Suppressor macrophage treated with lipopolysaccharide for 1 hour (primary cell): ENCODE data around the gene CD300E.
"Not testable (repeated sequence)": the region's sequence is repeated elsewhere in the genome, so short reads cannot be mapped to it uniquely, and the experiment has no call there.

Experiments used
- DNase-seq, 3 donors: peaks; one replicate each; pipeline ENCODE4 v3.0.0-alpha.2; 2020 to 2022

Gene CD300E

DNA sequence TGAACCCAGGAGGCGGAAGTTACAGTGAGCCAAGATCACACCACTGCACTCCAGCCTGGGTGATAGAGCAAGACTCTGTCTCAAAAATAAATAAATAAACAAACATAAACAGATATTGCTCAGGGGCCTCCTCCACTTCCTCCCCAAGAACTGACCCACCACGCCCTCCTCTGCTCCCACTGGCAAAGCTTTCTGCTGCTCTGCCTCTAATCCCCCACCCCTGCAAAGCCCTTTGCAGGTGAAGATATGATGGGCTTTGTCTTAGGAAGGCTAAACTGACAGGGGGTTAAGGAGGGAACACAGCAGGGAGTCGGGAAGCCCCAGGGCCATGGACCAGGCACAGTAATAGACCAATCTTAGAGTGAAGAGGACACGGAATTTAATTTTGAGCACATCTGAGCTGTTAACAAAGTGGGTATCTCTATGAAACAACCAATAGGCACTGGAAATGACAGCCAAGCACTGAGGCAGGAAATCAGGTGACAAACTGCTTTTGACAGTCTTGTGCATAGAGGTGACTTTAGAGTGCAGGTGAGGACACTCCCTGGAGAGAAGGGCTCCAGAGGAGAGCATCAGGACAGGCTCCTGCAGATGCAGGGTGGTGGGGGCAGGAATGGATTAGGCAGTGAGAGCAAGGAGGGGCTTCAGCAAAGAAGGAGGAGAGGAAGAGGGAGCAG is 25.1 kb downstream of the CD300E start:
- no peak for DNase-seq

DNA sequence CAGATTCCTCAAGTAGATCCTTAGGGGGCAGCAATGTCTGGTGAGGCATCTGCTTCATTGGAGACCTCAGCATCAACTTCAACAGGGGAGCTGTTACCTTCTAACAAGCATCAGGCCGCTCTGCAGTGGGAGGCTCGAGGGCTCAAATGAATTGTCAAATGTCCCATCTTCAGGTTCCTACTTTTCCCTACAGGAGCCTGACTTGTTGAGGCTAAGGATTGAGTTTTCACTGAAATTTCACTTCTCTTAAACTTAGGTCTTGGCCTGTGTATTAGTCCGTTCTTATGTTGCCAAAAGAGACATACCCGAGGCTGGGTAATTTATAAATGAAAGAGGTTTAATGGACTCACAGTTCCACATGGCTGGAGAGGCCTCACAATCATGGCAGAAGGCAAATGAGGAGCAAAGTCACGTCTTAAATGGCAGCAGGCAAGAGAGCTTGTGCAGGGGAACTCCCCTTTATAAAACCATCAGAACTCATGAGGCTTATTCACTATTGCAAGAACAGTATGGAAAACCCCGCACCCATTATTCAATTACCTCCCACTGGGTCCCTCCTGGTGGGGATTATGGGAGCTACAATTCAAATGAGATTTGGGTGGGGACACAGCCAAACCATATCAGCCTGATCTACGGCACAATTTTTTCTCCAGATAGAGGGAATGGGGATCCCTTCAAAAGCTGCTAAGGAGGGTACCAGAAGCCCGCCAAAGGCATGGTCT is 26.3 kb downstream of the CD300E start:
- peak; percentile 68 to 79 (median 69) for DNase-seq

DNA sequence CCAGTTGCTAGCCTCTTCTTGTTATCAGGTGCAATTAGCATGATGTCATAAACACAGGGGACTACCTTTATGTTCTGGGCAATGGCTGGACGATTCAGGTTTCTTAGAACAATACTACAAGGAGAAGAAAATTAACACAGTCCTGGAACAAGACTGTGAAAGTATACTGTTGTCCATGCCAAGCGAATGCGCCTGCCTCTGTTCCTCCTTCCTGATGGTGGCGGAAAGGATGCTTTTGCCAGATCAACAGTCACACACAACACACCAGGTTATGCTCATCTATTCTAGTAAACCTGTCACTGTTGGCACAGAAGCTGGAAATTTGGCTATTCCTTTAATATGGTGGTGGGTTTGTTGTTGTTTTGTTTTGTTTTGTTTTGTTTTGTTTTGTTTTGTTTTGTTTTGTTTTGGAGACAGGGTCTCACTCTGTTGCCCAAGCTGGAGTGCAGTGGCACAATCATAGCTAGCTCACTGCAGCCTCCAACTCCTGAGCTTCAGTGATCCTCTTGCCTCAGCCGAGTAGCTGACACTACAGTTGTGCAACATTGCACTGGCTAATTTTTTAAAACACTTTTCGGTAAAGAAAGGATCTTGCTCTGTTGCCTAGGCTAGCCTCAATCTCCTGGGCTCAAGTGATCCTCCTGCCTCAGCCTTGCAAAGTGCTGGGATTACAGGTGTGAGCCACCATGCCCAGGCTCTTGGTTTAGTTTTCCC is 28.3 kb downstream of the CD300E start:
- DNase-seq: peak in 1 of 3 donors; percentile 40

DNA sequence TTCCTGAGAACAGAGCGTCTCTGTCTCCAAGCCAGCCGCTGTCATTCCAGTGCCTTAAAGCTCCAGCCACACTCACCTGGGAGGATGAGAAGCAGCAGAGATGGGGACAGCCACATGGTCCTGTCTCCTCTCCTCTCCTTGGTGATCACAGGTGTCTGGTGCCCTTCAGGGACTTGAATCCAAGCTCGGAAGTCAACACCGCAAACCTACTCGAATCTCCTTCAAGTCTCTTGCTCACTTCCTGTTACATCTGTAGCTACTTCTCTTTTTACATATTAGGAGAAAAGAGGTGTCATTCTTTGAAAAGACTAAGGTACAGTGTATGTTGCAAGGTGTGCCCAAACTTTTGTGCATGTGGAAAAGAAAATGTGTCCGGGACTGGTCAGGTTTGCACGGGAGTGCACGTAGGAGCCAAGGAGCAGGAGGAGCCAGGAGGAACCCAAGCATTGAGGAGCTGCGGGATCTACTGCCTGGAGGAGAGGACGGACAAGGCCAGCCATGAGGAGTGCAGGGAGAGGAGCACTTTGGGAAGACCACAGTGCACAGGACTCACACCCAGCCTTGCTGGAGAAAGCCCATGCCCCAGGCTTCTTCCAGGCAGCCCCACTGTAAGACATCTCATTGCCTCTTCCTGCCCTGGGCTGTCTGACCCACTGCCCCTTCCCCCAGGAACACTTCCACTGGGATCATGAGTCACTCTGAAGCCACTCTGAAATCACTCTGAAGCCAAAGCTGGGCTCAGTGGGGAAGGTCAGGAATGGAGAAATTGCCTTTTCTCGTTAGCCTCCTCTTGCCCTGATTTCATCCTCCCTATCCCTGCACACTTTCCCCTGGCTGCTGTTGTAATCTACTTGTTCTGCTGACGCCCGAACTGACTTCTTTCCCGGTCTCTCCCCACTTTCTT is 31.2 kb downstream of the CD300E start, which contains the start of gene CD300LD:
TSS of gene CD300LD (minus strand) at position 197 of the 904 bp plus-strand sequence. CDS start at position 116, 81 bp downstream.
- peak in 2 of 3 donors; percentile 45 to 51 for DNase-seq

DNA sequence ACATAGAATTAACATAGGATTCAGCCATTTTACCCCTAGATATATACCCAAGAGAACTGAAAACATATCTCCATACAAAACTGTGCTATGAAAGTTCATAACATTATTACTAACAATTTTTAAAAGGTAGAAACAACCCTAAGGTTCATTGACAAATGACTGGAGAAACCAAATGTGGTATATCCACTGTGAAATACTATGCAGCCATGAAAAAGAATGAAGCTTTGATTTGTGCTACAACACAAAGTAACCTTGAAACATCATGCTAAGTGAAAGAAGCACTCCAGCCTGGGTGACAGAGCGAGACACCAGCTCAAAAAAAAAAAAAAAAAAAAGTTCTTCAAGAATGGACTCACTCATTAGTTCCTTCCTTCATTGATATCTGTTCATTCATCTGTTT is 32.0 kb downstream of the CD300E start:
- DNase-seq: no peak

DNA sequence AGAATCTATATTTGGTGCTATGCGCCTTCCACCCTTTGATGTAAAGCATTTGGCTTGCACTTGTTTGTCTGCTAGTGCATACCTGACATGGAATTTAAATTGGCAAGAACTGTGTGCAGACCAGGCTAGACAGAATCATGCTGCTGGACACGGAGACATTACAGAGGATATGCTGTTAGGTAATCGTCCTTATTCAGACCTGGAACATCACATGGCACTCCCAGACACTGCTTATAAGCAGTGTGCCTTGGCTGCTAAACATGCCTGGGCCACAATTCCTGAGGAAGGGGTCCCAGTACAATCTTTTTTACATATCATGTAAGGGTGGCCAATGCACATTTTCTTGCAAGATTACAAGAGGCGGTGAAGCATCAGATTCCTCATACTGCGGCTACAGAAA is 37.8 kb downstream of the CD300E start:
- DNase-seq: no peak

DNA sequence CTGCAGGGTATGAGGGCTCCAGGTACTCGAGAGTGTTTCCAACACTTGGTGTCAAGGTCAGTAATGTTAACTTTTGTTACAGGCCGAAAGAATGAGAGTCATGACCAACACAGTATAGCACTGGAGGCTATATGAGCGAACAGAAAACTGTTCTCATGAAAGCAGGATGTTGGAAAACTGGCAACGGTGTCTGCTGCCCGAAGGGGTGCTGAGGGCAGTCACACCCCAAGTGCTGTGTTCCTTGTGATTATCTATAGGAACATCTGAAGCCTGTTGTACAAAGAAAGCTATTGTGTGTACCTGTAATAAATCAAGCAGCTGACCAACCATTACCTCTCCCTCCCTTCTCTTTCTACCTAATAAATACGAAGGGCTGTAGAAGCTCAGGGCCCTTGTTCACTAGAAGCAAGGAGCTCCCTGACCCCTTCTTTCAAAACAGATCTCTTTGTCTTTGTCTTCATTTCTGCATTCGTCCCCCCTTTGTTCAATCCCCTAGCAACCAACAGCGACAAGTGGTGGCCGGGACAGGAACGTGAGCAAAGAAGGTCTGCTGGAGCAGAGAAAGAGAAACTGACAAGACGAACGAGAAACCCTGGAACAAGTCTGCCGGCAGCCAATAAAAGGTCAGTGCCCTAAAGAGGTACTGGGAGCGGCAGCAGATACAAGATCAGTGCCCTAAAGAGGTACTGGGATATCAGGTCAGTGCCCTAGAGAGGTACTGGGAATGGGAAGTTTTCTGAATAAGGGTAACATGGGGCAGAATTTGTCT is 39.1 kb downstream of the CD300E start:
- DNase-seq: no peak

DNA sequence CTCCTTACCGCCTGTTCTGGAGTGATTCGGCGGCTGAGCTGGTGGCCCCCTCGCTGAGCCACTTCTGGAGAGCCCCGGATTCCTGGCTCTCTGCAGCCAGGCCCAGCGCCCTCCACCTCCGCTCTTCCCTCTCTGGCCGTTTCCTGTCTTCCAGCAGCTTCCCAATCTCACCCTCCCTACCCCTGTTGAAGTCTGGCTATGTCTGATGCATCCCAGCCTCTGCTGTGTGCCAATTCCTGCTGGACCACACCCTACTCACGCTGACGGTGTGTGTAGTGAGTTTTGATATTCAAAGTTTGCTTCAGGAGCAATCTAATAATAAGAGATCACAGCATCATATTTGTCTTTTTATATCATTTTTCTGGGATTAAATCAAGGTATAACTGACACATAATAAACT is 40.9 kb downstream of the CD300E start:
- DNase-seq: no peak

DNA sequence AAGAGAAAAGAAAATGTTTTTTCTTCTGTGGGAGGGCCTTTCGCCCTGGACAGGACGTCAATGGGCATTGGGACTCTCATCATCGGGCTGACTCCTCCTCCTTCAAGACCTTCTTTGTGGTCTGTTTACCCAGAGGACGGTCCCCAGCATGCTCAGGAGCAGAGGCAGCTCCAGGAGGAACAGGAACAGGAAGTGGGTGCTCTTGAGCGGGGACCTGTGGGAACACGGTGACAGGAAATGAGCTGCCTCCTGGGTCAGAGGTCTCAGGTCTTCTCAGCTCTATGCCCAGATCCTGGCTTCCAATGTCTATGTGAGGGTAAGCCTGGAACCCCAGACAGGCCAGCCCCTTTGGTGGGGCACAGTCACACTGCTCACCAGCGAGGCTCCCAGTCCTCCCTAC is 43.6 kb downstream of the CD300E start:
- peak in 2 of 3 donors; percentile 32 to 37 for DNase-seq

DNA sequence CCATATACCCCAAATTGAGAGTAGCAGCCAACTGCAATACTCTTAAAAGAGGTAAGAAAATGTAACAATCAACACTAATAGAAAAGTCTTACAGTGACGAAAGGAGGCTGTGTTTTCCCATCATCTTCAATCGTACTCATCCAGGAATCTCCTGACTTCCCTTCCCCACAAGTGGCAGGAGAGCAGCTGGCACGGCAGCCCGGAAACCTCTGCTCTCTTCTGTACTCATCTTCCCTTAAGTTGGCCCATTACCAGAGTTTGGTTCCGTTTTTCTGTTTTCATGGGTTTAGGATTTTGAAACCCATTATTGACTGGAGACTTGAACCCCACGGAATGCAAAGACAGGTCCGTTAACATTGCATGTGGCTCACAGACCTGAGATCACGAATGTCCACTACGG is 44.6 kb downstream of the CD300E start:
- DNase-seq: peak; percentile 46 to 64 (median 53)

DNA sequence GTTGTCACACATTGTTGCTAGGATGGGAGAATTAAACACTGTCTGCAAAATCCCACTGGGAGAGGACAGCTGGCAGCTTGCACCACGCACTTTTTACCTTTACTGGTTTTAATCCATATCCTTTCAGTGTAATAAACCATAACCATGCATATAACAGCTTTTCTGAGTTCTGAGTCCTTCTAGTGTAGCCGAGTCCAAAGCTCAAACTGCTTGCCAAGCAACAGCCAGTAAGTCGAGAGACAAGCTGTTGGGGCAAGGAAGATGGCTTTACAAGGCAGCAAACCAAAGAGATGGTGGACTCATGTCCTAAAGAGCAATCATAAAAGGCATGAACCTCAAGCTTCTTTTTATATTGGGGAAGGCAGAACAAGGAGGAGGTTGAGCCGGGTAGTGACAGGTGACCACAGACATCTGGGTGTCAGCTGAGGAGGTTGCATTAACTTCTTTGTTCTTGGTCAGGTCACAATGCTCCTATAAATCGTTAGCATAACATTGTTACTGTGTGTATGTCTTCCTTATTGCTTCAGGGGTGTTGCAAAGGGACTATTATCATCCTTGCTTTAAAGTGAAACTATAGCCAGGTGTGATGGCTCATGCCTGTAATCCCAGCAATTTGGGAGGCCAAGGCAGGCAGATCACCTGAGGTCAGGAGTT is 48.9 kb downstream of the CD300E start:
- DNase-seq: no peak

DNA sequence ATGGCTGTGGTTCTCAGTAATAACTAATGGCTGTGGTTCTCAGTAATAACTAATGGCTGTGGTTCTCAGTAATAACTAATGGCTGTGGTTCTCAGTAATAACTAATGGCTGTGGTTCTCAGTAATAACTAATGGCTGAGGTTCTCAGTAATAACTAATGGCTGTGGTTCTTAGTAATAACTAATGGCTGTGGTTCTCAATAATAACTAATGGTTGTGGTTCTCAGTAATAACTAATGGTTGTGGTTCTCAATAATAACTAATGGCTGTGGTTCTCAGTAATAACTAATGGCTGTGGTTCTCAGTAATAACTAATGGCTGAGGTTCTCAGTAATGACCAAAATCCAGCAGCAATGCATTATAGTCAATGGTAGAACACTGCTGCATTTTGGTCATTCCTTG is 49.9 kb downstream of the CD300E start:
- not testable (repeated sequence) for DNase-seq

DNA sequence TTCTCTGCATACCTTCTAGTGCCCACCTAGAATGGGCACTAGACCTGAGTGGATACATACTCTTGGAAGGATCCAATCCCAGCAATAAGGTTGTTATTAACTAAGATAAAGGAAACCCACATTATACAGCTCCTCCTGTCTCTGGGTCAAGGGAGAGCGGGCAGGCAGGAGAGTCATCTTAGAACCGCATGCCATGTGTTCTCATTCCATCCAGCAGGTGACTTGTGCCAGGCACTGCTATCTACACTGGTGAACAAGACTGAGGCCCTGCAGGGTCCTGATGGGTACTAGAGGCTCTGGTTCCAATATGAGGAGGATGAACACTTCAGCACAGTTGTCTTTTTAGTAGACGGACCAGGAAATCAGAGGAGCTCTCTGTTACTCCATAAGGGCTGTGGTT is 50.4 kb downstream of the CD300E start:
- no peak for DNase-seq

DNA sequence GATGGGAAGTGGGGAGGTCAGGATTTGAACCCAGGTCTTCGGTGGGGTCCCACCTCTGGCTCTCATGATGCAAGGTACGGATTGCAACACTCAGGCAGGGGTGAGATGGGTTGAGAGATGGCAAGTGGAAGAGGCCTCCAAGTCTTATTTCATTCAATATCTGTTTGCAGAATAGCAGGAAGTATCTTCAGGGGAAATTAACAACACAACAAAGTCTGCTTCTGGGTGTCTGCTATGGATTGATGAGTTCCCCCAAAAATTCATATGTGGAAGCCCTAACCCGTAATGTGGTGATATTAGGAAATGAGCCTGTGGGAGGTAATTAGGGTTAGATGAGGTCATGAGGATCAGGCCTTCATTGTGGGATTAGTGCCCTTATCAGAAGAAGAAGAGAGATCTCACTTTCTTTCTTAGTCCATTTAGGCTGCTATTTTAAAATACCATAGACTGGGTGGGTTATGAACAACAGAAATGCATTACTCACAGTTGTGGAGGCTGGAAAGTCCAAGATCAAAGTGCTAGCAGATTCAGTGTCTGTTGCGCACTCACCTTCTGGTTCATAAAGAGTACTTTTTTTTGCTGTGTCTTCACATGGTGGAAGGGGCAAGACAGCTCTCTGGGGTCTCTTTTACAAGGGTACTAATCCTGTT is 51.8 kb downstream of the CD300E start:
- peak in 2 of 3 donors; percentile 58 to 70 for DNase-seq

DNA sequence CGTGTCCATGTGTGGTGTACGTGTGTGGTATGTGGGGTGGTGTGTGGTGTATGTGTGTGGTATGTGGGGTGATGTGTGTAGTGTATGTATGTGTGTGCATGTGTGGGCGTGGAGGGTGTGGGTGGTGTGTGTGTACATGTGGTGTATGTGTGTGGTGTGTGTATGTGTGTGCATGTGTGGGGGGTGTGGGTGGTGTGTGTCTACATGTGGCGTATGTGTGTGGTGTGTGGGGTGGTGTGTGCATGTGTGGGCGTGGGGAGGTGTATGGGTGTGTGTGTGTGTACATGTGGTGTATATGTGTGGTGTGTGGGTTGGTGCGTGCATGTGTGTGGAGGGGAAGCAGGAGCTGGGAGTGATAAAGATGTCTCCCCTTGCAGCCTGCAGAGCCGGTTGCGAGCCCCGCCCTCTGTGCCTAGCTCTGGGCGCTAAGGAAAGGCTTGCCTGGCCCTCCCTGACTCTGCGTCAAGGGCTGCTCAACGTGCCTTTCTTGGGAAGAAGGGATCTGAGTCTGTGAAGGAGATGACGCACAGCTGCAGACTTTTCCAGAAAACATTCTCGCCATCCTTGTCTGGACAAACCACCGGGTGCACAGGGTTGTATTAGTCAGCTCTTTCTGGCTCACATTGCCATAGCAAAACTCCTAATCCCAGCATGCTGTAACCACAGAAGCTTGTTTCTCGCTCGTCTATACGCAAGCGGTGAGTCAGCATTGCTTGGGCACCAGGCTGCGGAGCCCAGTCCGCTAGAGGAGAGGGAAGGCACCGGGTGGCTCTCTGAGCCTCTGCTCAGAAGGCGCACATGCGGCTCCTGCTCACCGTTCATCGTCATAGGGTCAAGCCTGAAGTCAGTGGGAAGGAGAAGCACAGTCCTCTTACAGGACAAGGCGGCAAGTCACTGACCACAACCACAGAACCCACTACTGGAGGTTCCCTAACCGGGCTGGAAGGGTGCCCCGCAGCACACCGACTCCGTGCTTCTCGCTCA is 54.2 kb downstream of the CD300E start:
- DNase-seq: peak; percentile 97 to 99 (median 99)

DNA sequence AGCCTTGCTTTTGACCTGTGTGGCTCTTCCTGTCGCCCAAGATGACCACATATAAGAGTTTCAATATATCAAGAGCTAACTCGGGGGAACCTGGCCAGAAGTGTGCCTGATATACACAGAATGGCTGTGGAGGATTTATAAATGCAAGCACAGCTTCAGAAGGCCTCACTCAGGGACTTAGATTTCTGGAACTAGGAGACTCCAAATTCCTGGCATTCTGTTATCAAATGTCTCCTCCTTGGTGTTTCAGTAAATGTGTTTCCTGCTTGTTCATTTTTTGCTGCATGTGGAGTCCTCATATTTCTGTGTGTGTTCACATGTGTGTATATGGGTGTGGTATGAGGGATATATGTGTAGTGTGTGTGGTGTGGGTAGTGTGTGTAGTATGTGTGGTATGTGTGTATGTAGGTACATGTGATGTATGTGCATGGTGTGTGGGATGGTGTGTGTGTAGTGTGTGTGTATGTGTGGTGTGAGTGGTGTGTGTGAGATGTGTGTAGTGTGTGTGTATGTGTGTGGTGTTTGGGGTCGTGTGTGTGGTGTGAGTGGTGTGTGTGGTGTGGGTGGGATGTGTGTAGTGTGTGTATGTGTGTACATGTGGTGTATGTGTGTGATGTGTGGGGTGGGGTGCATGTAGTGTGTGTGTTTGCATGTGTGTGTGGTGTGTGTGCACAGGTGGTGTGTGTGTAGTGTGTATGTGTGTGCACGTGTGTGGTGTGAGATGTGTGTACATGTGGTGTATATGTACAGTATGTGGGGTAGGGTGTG is 55.2 kb downstream of the CD300E start:
- no peak for DNase-seq

DNA sequence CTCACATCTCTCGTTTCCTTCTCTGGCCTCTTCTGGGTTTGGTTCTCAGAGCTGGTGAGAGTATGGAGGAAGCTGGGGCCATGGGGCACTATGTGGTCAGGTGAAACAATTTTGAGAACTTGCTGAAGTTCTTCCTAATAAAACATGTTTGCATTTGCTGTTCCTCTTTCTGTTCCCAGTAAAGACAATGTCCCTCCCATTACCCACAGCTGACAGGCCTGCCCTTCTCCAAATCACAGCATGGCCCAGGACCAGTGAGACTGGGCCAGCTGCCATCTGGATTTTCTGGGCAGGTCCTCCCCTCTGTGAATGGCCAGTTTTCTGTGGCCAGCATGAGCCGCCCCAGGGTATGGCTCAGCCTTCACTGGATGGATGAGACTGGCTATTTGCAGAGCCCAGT is 56.1 kb downstream of the CD300E start, which contains the start of gene CD300H:
TSS of gene CD300H (minus strand) at position 113 of the 400 bp plus-strand sequence.
- DNase-seq: peak; percentile 58 to 72 (median 58)

DNA sequence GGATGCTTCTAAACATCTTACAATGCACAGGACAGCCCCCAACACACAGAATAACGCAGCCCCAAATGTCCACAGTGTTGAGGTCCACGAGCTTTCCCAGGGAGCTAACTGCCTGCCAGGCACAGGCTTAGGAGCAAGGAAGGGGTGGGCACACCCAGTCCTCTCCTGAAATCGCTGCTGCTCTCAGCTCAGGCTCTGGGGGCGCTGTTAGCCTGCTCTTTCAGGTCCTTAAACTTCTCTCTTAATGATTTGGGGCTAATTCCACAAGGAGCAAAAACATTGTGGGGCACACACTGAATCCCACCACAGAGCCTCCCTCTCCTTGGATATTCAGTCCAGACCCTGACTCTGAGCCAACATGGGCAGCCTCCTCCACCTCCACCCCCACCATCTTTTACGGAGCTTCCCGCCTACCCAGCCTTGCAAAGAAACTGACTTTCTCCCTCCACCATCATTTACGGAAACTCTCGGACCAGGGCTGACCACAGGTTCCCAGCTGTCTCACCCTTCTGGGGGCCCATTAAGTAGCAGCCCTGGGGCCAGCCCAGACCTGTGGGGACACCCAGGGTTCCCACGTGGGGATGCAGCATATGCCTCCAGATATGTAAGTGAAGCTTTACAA is 57.3 kb downstream of the CD300E start:
- DNase-seq: peak; percentile 63 to 77 (median 66)
